Glutamatergic neuron (in vitro differentiated cells): Measurements from ENCODE around the gene OR51E2. TPM values are rescaled to one million over a fixed set of nuclear protein-coding genes. Genes with fewer than 3 reads are reported as not detected.

Source experiments
- DNase-seq: peaks from one replicate; pipeline ENCODE4 v3.0.0; 2022
- H3K27ac Mint-ChIP-seq: one replicate; pipeline ENCODE4 v1.8.0; 2020; ENCODE audit warnings: mild to moderate bottlenecking, mixed read lengths, inconsistent platforms; ENCODE audit not compliant: unreplicated experiment
- H3K27me3 Mint-ChIP-seq: one replicate; pipeline ENCODE4 v1.8.0; 2020; ENCODE audit warnings: mild to moderate bottlenecking, moderate library complexity, mixed read lengths, inconsistent platforms; ENCODE audit not compliant: unreplicated experiment
- H3K36me3 Mint-ChIP-seq: one replicate; pipeline ENCODE4 v1.8.0; 2020; ENCODE audit warnings: mild to moderate bottlenecking, mixed read lengths, inconsistent platforms; ENCODE audit not compliant: unreplicated experiment
- H3K4me1 Mint-ChIP-seq: one replicate; pipeline ENCODE4 v1.8.0; 2020; ENCODE audit warnings: mild to moderate bottlenecking, low read depth, mixed read lengths, inconsistent platforms; ENCODE audit not compliant: unreplicated experiment
- H3K4me3 Mint-ChIP-seq: one replicate; pipeline ENCODE4 v1.8.0; 2020; ENCODE audit warnings: mild to moderate bottlenecking, mixed read lengths, inconsistent platforms; ENCODE audit not compliant: unreplicated experiment
- H3K9me3 Mint-ChIP-seq: one replicate; pipeline ENCODE4 v1.8.0; 2020; ENCODE audit warnings: mild to moderate bottlenecking, moderate library complexity, mixed read lengths, inconsistent platforms; ENCODE audit not compliant: unreplicated experiment
- CTCF ChIP-seq: fragments of 200-600 bp; sonication (generic); IDR thresholded peaks from one replicate; pipeline ENCODE4 v1.5.0; 2021; ENCODE audit not compliant: partially characterized antibody, unreplicated experiment
- total RNA-seq: library from RNA; stranded (reverse); fragmentation: NEBNext Ultra II Directional; extraction: Animal tissue kit (Norgen Biotek cat#: 25700); gene quantifications from one replicate; pipeline ENCODE4 v1.2.1, GENCODE V29; 2021; ENCODE audit not compliant: unreplicated experiment

OR51E2 gene
- total RNA-seq, 1 donor from 2014 or later: not detected

GRCh38 chr11:4641501-4641900 lies 56.2 kb downstream of the OR51E2 start:
- no peak overlapping the region for H3K4me3 Mint-ChIP-seq
- no peaks in the 10 kb centered on the region for H3K9me3 Mint-ChIP-seq
- H3K27ac Mint-ChIP-seq: no peak overlapping the region
- no peaks in the 10 kb centered on the region for H3K36me3 Mint-ChIP-seq
- DNase-seq: no peak
- peaks cover 4% of the 10 kb centered on the region for H3K27me3 Mint-ChIP-seq
- H3K4me1 Mint-ChIP-seq: peaks cover 3% of the 10 kb centered on the region
- TF ChIP-seq CTCF: no peak

GRCh38 chr11:4639931-4640330 lies 57.7 kb downstream of the OR51E2 start:
- no peak for TF ChIP-seq CTCF
- H3K36me3 Mint-ChIP-seq: no peaks in the 10 kb centered on the region
- peaks cover 3% of the 10 kb centered on the region for H3K4me1 Mint-ChIP-seq
- H3K9me3 Mint-ChIP-seq: no peaks in the 10 kb centered on the region
- peaks cover 4% of the 10 kb centered on the region for H3K27me3 Mint-ChIP-seq
- DNase-seq: no peak
- H3K27ac Mint-ChIP-seq: no peak overlapping the region
- H3K4me3 Mint-ChIP-seq: no peak overlapping the region

- Mint-ChIP-seq H3K27ac (no peak overlapping the region), H3K9me3 (no peaks in the 10 kb centered on the region), H3K36me3 (no peaks in the 10 kb centered on the region), H3K4me3 (no peak overlapping the region), H3K4me1 (peaks cover 1% of the 10 kb centered on the region), H3K27me3 (no peaks in the 10 kb centered on the region)
- TF ChIP-seq CTCF: no peak
- DNase-seq: no peak
These were observed 60.0 kb downstream of the OR51E2 start for GRCh38 chr11:4637662-4638047.

GRCh38 chr11:4636962-4637661 lies 60.5 kb downstream of the OR51E2 start, which contains the start of gene OR51D1:
OR51D1 (plus strand) TSS chr11:4637477; CDS start chr11:4639791, 2,314 bp downstream.
- no peaks in the 10 kb centered on the region for H3K4me1 Mint-ChIP-seq
- no peak within 1 kb of the TSS for H3K27ac Mint-ChIP-seq
- H3K27me3 Mint-ChIP-seq: no peaks in the 10 kb centered on the region
- H3K4me3 Mint-ChIP-seq: no peak within 1 kb of the TSS
- peak; percentile 88 for DNase-seq
- H3K36me3 Mint-ChIP-seq: no peaks in the 10 kb centered on the region
- H3K9me3 Mint-ChIP-seq: no peaks in the 10 kb centered on the region
- peak; percentile 89 for TF ChIP-seq CTCF

- no peaks in the 10 kb centered on the region for H3K4me1 Mint-ChIP-seq
- H3K27me3 Mint-ChIP-seq: no peaks in the 10 kb centered on the region
- TF ChIP-seq CTCF: no peak
- no peak for DNase-seq
- H3K36me3 Mint-ChIP-seq: no peaks in the 10 kb centered on the region
- H3K4me3 Mint-ChIP-seq: no peak overlapping the region
- no peak overlapping the region for H3K27ac Mint-ChIP-seq
- no peaks in the 10 kb centered on the region for H3K9me3 Mint-ChIP-seq
These were observed 61.5 kb downstream of the OR51E2 start for GRCh38 chr11:4636136-4636535.
